Cardiac muscle cell (in vitro differentiated cells and primary cell): ENCODE data around the gene MPDZ. TPM values are rescaled to one million over a fixed set of nuclear protein-coding genes. Genes with fewer than 3 reads are reported as not detected.

ENCODE experiments used
- DNase-seq, 2 donors: peaks; one replicate each; pipeline versions ENCODE4 v3.0.0 to v3.0.0-alpha.2; 2010 to 2017; ENCODE audit warnings: low read depth in 1 of 2, low spot score in 1 of 2
- H3K27ac ChIP-seq: fragments of 200-600 bp; sonication (generic); 2 replicates; pipeline ENCODE4 v1.5.1; 2016
- H3K27me3 ChIP-seq: fragments of 200-600 bp; sonication (generic); 2 replicates; pipeline ENCODE4 v1.6.0; 2016; ENCODE audit warnings: control low read depth
- H3K36me3 ChIP-seq: fragments of 200-600 bp; sonication (generic); 2 replicates; pipeline ENCODE4 v1.5.1; 2016; ENCODE audit warnings: control low read depth
- H3K4me1 ChIP-seq: fragments of 200-600 bp; sonication (generic); 2 replicates; pipeline ENCODE4 v1.8.1; 2017; ENCODE audit warnings: low read depth, mild to moderate bottlenecking, mixed run types
- H3K4me3 ChIP-seq: fragments of 200-600 bp; sonication (generic); 2 replicates; pipeline ENCODE4 v1.5.1; 2016; ENCODE audit warnings: mild to moderate bottlenecking
- H3K9me3 ChIP-seq: fragments of 200-600 bp; sonication (generic); 2 replicates; pipeline ENCODE4 v1.5.1; 2017; ENCODE audit warnings: low read depth, mild to moderate bottlenecking, control low read depth
- CTCF ChIP-seq: IDR thresholded peaks from 2 replicates; pipeline ENCODE4 v1.5.1; 2012; ENCODE audit warnings: low read depth, mild to moderate bottlenecking, low read length
- polyA plus RNA-seq: library from polyadenylated mRNA; unstranded; fragments of >200 nt; fragmentation: Nextera tagmentation; extraction: Ambion mirVana; gene quantifications from 2 replicates; pipeline ENCODE4 v1.2.1, GENCODE V29; 2016
- total RNA-seq: library from RNA; depleted of rRNA; stranded (reverse); fragments of >200 nt; gene quantifications from 2 replicates; pipeline ENCODE4 v1.2.3, GENCODE V29; 2016

MPDZ gene
- total and polyA plus RNA-seq, 2 experiments from 2014 or later = 31.3 to 83.1 TPM

- peak in 1 of 2 donors; percentile 16 for DNase-seq
- peaks cover 12% of the 10 kb centered on the region for H3K4me1 ChIP-seq
- no peaks in the 10 kb centered on the region for H3K27me3 ChIP-seq
- H3K36me3 ChIP-seq = no peaks in the 10 kb centered on the region
- H3K4me3 ChIP-seq = no peak overlapping the region
- TF ChIP-seq CTCF = no peak
- H3K27ac ChIP-seq = no peak overlapping the region
- no peaks in the 10 kb centered on the region for H3K9me3 ChIP-seq
Observed at GRCh38 chr9:13264788-13265187, 14.7 kb downstream of the MPDZ start.

GRCh38 chr9:13263511-13263910, 16.0 kb downstream of the MPDZ start:
- no peak overlapping the region for H3K4me3 ChIP-seq
- no peak overlapping the region for H3K27ac ChIP-seq
- no peaks in the 10 kb centered on the region for H3K36me3 ChIP-seq
- no peak for DNase-seq
- H3K4me1 ChIP-seq = peaks cover 7% of the 10 kb centered on the region
- H3K9me3 ChIP-seq = no peaks in the 10 kb centered on the region
- H3K27me3 ChIP-seq = no peaks in the 10 kb centered on the region
- TF ChIP-seq CTCF = no peak

GRCh38 chr9:13252852-13253251, 26.6 kb downstream of the MPDZ start:
- Histone ChIP-seq H3K27me3 (no peaks in the 10 kb centered on the region), H3K9me3 (no peaks in the 10 kb centered on the region), H3K4me1 (no peaks in the 10 kb centered on the region), H3K27ac (no peak overlapping the region), H3K36me3 (no peaks in the 10 kb centered on the region), H3K4me3 (no peak overlapping the region)
- TF ChIP-seq CTCF = no peak
- DNase-seq = no peak

- H3K4me1 ChIP-seq = no peaks in the 10 kb centered on the region
- H3K9me3 ChIP-seq = no peaks in the 10 kb centered on the region
- DNase-seq = no peak
- no peak for TF ChIP-seq CTCF
- no peak overlapping the region for H3K4me3 ChIP-seq
- H3K27ac ChIP-seq = no peak overlapping the region
- H3K36me3 ChIP-seq = no peaks in the 10 kb centered on the region
- no peaks in the 10 kb centered on the region for H3K27me3 ChIP-seq
Observed at GRCh38 chr9:13244181-13244580, 35.3 kb downstream of the MPDZ start.

- Histone ChIP-seq H3K36me3 (no peaks in the 10 kb centered on the region), H3K27ac (no peak overlapping the region)
Observed at GRCh38 chr9:13241283-13241682, 38.2 kb downstream of the MPDZ start.

More at GRCh38 chr9:13241283-13241682, 38.2 kb downstream of the MPDZ start:
- no peak for DNase-seq
- no peaks in the 10 kb centered on the region for H3K9me3 ChIP-seq
- no peaks in the 10 kb centered on the region for H3K4me1 ChIP-seq
- no peak for TF ChIP-seq CTCF
- no peaks in the 10 kb centered on the region for H3K27me3 ChIP-seq
- no peak overlapping the region for H3K4me3 ChIP-seq
